HG03439 (cell line): ENCODE data around the gene ITPRIP.

Experiments used
- ATAC-seq: cut with Tn5 transposase; IDR thresholded peaks from one replicate; pipeline ENCODE4 v1.9.1; 2021; ENCODE audit warnings: mild to moderate bottlenecking, moderate library complexity; ENCODE audit not compliant: unreplicated experiment

The ITPRIP gene

GRCh38 chr10:104309980-104310978 lies 28.0 kb downstream of the ITPRIP start:
- no peak for ATAC-seq

GRCh38 chr10:104308439-104308903 lies 29.8 kb downstream of the ITPRIP start:
- no peak for ATAC-seq

GRCh38 chr10:104307576-104308438 lies 30.5 kb downstream of the ITPRIP start:
- no peak for ATAC-seq

GRCh38 chr10:104306897-104307296 lies 31.4 kb downstream of the ITPRIP start:
- no peak for ATAC-seq

- ATAC-seq: no peak
Measured at GRCh38 chr10:104304927-104305326, 33.3 kb downstream of the ITPRIP start.

- no peak for ATAC-seq
Measured at GRCh38 chr10:104304356-104304745, 33.9 kb downstream of the ITPRIP start.

GRCh38 chr10:104303594-104304355 lies 34.5 kb downstream of the ITPRIP start:
- no peak for ATAC-seq

- no peak for ATAC-seq
Measured at GRCh38 chr10:104301907-104302690, 36.2 kb downstream of the ITPRIP start.

- no peak for ATAC-seq
Measured at GRCh38 chr10:104300736-104301292, 37.5 kb downstream of the ITPRIP start.

- ATAC-seq: no peak
Measured at GRCh38 chr10:104300002-104300735, 38.1 kb downstream of the ITPRIP start.

- no peak for ATAC-seq
Measured at GRCh38 chr10:104299031-104299904, 39.0 kb downstream of the ITPRIP start.

GRCh38 chr10:104297697-104298660 lies 40.3 kb downstream of the ITPRIP start:
- ATAC-seq: no peak

GRCh38 chr10:104296687-104297436 lies 41.4 kb downstream of the ITPRIP start:
- ATAC-seq: no peak

- ATAC-seq: no peak
Measured at GRCh38 chr10:104293781-104294321, 44.4 kb downstream of the ITPRIP start.

- no peak for ATAC-seq
Measured at GRCh38 chr10:104293011-104293410, 45.3 kb downstream of the ITPRIP start.

- peak; percentile 99 for ATAC-seq
Measured at GRCh38 chr10:104291439-104291951, 46.8 kb downstream of the ITPRIP start.
